Small intestine (tissue), 7 donors: ENCODE measurements around the gene VPS26C. TPM values are rescaled to one million over a fixed set of nuclear protein-coding genes. Genes with fewer than 3 reads are reported as not detected.

Source experiments
- DNase-seq, 2 donors: peaks; one replicate each; pipeline versions ENCODE4 v3.0.0 to v3.0.0-alpha.2; 2013
- FAIRE-seq: peaks from 2 replicates; lab custom pipeline; 2012; peaks lifted over from hg19 to GRCh38; lab: Jason Lieb, UNC
- H3K27ac ChIP-seq, 3 donors: one replicate each; pipeline ENCODE4 v1.5.1; 2013; ENCODE audit warnings: low read length in 2 of 3, mild to moderate bottlenecking in 2 of 3, control low read depth in 1 of 3, inconsistent platforms in 1 of 3, low read depth in 1 of 3, moderate library complexity in 1 of 3
- H3K27me3 ChIP-seq, 3 donors: one replicate each; pipeline ENCODE4 v1.6.1; 2013; ENCODE audit warnings: low read length in 3 of 3, inconsistent platforms in 1 of 3; ENCODE audit not compliant: control insufficient read depth in 3 of 3, insufficient read depth in 3 of 3
- H3K36me3 ChIP-seq, 3 donors: one replicate each; pipeline ENCODE4 v1.6.1; 2013; ENCODE audit warnings: low read length in 3 of 3, inconsistent platforms in 1 of 3, low read depth in 1 of 3, mild to moderate bottlenecking in 1 of 3, moderate library complexity in 1 of 3; ENCODE audit not compliant: control insufficient read depth in 3 of 3, insufficient read depth in 2 of 3
- H3K4me1 ChIP-seq, 3 donors: one replicate each; pipeline ENCODE4 v1.6.1; 2013; ENCODE audit warnings: low read length in 2 of 3, inconsistent platforms in 1 of 3, low read depth in 1 of 3, mild to moderate bottlenecking in 1 of 3, moderate library complexity in 1 of 3; ENCODE audit not compliant: control insufficient read depth in 3 of 3, insufficient read depth in 2 of 3
- H3K4me3 ChIP-seq, 3 donors: one replicate each; pipeline ENCODE4 v1.5.1; 2013; ENCODE audit warnings: low read length in 3 of 3, control low read depth in 1 of 3, inconsistent platforms in 1 of 3, low read depth in 1 of 3, mild to moderate bottlenecking in 1 of 3, moderate library complexity in 1 of 3
- H3K9me3 ChIP-seq, 2 donors: one replicate each; pipeline ENCODE4 v1.6.1; 2013; ENCODE audit warnings: low read depth in 1 of 2, low read length in 1 of 2; ENCODE audit not compliant: control insufficient read depth in 2 of 2, insufficient read depth in 1 of 2
- WGBS, 3 donors: extraction: QIAGEN DNeasy Blood & Tissue Kit; methylation state at CpG; one replicate each; pipeline ENCODE4 v1.1.7; 2013; 5-methylcytosine and 5-hydroxymethylcytosine counted together
- polyA plus RNA-seq, 4 donors: library from polyadenylated mRNA; stranded (reverse) in 3 of 4; unstranded in 1 of 4; fragments of 200-250 nt in 3 of 4; fragments of 120-200 nt in 1 of 4; gene quantifications; one replicate each; pipeline versions ENCODE4 v1.2.1 to v1.2.3, GENCODE V29; 2013
- donor health status: healthy with polysubstance abuse.
- donor health status: control.
- donor health status: control.
- donor health status: Bipolar disorder and iron deficiency.
- donor health status: healthy.

The VPS26C gene
- polyA plus RNA-seq, 4 donors: 28.2 to 54.6 (median 45.7) TPM

GRCh38 chr21:37273440-37273839 lies 6.3 kb upstream of the VPS26C start:
- H3K36me3 ChIP-seq: no peaks in the 10 kb centered on the region
- H3K4me3 ChIP-seq: no peak overlapping the region
- H3K4me1 ChIP-seq: peaks cover 0 to 3% (median 0%) of the 10 kb centered on the region in 3 donors
- DNase-seq (no peak), FAIRE-seq (no peak)
- H3K27ac ChIP-seq: no peak overlapping the region
- no peaks in the 10 kb centered on the region for H3K9me3 ChIP-seq
- WGBS, 3 donors: 42 to 73% (median 73%) methylated on average over 1 of the region's 1 CpG
- no peaks in the 10 kb centered on the region for H3K27me3 ChIP-seq

- Histone ChIP-seq H3K9me3 (no peaks in the 10 kb centered on the region), H3K4me1 (peaks cover 0 to 4% (median 0%) of the 10 kb centered on the region in 3 donors), H3K27me3 (no peaks in the 10 kb centered on the region), H3K36me3 (no peaks in the 10 kb centered on the region), H3K4me3 (no peak overlapping the region), H3K27ac (no peak overlapping the region)
- peak; percentile 55 for FAIRE-seq
- WGBS, 3 donors: 89 to 98% (median 95%) methylated on average over 6 of the region's 6 CpGs
- no peak for DNase-seq
Measured at GRCh38 chr21:37272897-37273296, 5.8 kb upstream of the VPS26C start.

GRCh38 chr21:37270576-37271365 lies 3.6 kb upstream of the VPS26C start:
- H3K27ac ChIP-seq: no peak overlapping the region
- 85 to 93% (median 87%) methylated on average over 8 of the region's 8 CpGs for WGBS, 3 donors
- no peaks in the 10 kb centered on the region for H3K36me3 ChIP-seq
- FAIRE-seq (no peak), DNase-seq (no peak)
- peaks cover 0 to 4% (median 3%) of the 10 kb centered on the region in 3 donors for H3K4me1 ChIP-seq
- no peaks in the 10 kb centered on the region for H3K9me3 ChIP-seq
- no peak overlapping the region for H3K4me3 ChIP-seq
- no peaks in the 10 kb centered on the region for H3K27me3 ChIP-seq

- Histone ChIP-seq H3K4me1 (peaks cover 0 to 4% (median 3%) of the 10 kb centered on the region in 3 donors), H3K27ac (no peak overlapping the region), H3K9me3 (no peaks in the 10 kb centered on the region), H3K4me3 (no peak overlapping the region), H3K27me3 (no peaks in the 10 kb centered on the region), H3K36me3 (no peaks in the 10 kb centered on the region)
- WGBS, 3 donors: 92 to 96% (median 95%) methylated on average over 11 of the region's 11 CpGs
- no peak for FAIRE-seq
- no peak for DNase-seq
Measured at GRCh38 chr21:37269481-37269880, 2.3 kb upstream of the VPS26C start.

- WGBS, 3 donors: 1 to 2% (median 2%) methylated on average over 7 of the region's 7 CpGs
- peak overlapping the region; percentile 49 to 77 (median 72) for H3K4me3 ChIP-seq
- peaks cover 0 to 3% (median 0%) of the 10 kb centered on the region in 3 donors for H3K36me3 ChIP-seq
- FAIRE-seq: no peak
- no peaks in the 10 kb centered on the region for H3K27me3 ChIP-seq
- H3K4me1 ChIP-seq: peaks cover 0 to 6% (median 4%) of the 10 kb centered on the region in 3 donors
- peak overlapping the region; percentile 98 to 100 (median 98) for H3K27ac ChIP-seq
- DNase-seq: no peak
- H3K9me3 ChIP-seq: no peaks in the 10 kb centered on the region
Measured at GRCh38 chr21:37268186-37268503, 1.0 kb upstream of the VPS26C start.

- no peaks in the 10 kb centered on the region for H3K27me3 ChIP-seq
- H3K36me3 ChIP-seq: peaks cover 0 to 3% (median 0%) of the 10 kb centered on the region in 3 donors
- H3K4me3 ChIP-seq: peak overlapping the region; percentile 68 to 79 (median 77)
- 0 to 1% (median 0%) methylated on average over 31 to 39 of the region's 39 CpGs for WGBS, 3 donors
- FAIRE-seq: no peak
- no peak for DNase-seq
- H3K27ac ChIP-seq: peak overlapping the region; percentile 98 to 100 (median 98)
- no peaks in the 10 kb centered on the region for H3K9me3 ChIP-seq
- peaks cover 0 to 6% (median 4%) of the 10 kb centered on the region in 3 donors for H3K4me1 ChIP-seq
Measured at GRCh38 chr21:37266515-37267221, 466 bp downstream of the VPS26C start.

- Histone ChIP-seq H3K27me3 (no peaks in the 10 kb centered on the region), H3K27ac (no peak overlapping the region), H3K9me3 (no peaks in the 10 kb centered on the region), H3K4me1 (peaks cover 0 to 6% (median 4%) of the 10 kb centered on the region in 3 donors), H3K4me3 (no peak overlapping the region), H3K36me3 (peaks cover 0 to 3% (median 0%) of the 10 kb centered on the region in 3 donors)
- FAIRE-seq (no peak), DNase-seq (no peak)
- WGBS, 3 donors: 90% methylated on average over 4 of the region's 4 CpGs
Measured at GRCh38 chr21:37264808-37265207, 2.3 kb downstream of the VPS26C start.

- no peak overlapping the region for H3K27ac ChIP-seq
- H3K4me1 ChIP-seq: peaks cover 0 to 6% (median 4%) of the 10 kb centered on the region in 3 donors
- no peaks in the 10 kb centered on the region for H3K27me3 ChIP-seq
- H3K36me3 ChIP-seq: peaks cover 0 to 3% (median 0%) of the 10 kb centered on the region in 3 donors
- no peak overlapping the region for H3K4me3 ChIP-seq
- no peak for FAIRE-seq
- DNase-seq: no peak
- no peaks in the 10 kb centered on the region for H3K9me3 ChIP-seq
- 81 to 87% (median 82%) methylated on average over 6 of the region's 6 CpGs for WGBS, 3 donors
Measured at GRCh38 chr21:37263827-37264600, 3.1 kb downstream of the VPS26C start.
